ENCODE data around the gene FBXL5.

GRCh38 chr4:15586066-15586465 lies 69.1 kb downstream of the FBXL5 start:
- TF ChIP-seq ZNF132 (tag by site-specific recombination; IDR thresholded peaks at IDR 0.05; ENCODE audit: borderline replicate concordance) (no peak), ZNF580 (tag by site-specific recombination; IDR thresholded peaks at IDR 0.05) (no peak), CTCF (tag by site-specific recombination; IDR thresholded peaks at IDR 0.05) (no peak)
